K562 (cell line): ENCODE data around the gene EYA3. TPM values are rescaled to one million over a fixed set of nuclear protein-coding genes. Genes with fewer than 3 reads are reported as not detected.

Experiments used
- HIVEP1 ChIP-seq: fragments of 250-450 bp; sonication (Bioruptor Pico); IDR thresholded peaks from 2 replicates; pipeline ENCODE4 v1.4.0; 2020; ENCODE audit warnings: mild to moderate bottlenecking
- MTA2 ChIP-seq: fragments of 450-650 bp; IDR thresholded peaks from 2 replicates; pipeline ENCODE4 v1.6.1; 2016; ENCODE audit warnings: low read depth
- NBN ChIP-seq: fragments of 450-650 bp; IDR thresholded peaks from 2 replicates; pipeline ENCODE4 v1.6.1; 2016; ENCODE audit warnings: low read depth, mild to moderate bottlenecking
- NFRKB ChIP-seq: fragments of 450-650 bp; IDR thresholded peaks from 2 replicates; pipeline ENCODE4 v1.6.1; 2016; ENCODE audit warnings: low read depth
- RBM17 ChIP-seq: fragments of 200-400 bp; formaldehyde crosslinking; IDR thresholded peaks from 2 replicates; pipeline ENCODE4 v1.6.1; 2017; ENCODE audit warnings: low read depth, mild to moderate bottlenecking, low read length, borderline replicate concordance
- RBM39 ChIP-seq: fragments of 200-400 bp; formaldehyde crosslinking; optimal IDR thresholded peaks from 2 replicates; pipeline ENCODE3; 2018; ENCODE audit warnings: low read depth, low read length
- RCOR1 ChIP-seq, 2 experiments: IDR thresholded peaks; 2 replicates each; pipeline ENCODE4 v1.6.1; 2012; ENCODE audit warnings: low read depth in 2 of 2, low read length in 2 of 2, borderline replicate concordance in 1 of 2, improper control_type of control experiment in 1 of 2
- SAFB2 ChIP-seq: fragments of 200-400 bp; formaldehyde crosslinking; IDR thresholded peaks from 2 replicates; pipeline ENCODE4 v1.6.1; 2018; ENCODE audit warnings: borderline replicate concordance, low read length, low read depth, moderate library complexity; ENCODE audit not compliant: severe bottlenecking
- SIN3B ChIP-seq: fragments of 450-650 bp; IDR thresholded peaks from 2 replicates; pipeline ENCODE4 v1.6.1; 2017; ENCODE audit warnings: low read depth, mild to moderate bottlenecking, moderate library complexity
- ZBTB17 ChIP-seq: fragments of 450-650 bp; formaldehyde crosslinking; IDR thresholded peaks from 2 replicates; pipeline ENCODE4 v1.4.0; 2020; ENCODE audit warnings: mild to moderate bottlenecking
- polyA plus RNA-seq, 8 experiments: library from polyadenylated mRNA; depleted of rRNA in 4 of 8; stranded (reverse) in 5 of 8; unstranded in 3 of 8; fragments of >200 nt; fragmentation: Nextera tagmentation in 2 of 8; fragmentation: Illumina TruSeq in 1 of 8; extraction: Ambion mirVana in 2 of 8; extraction: Trizol in 1 of 8; gene quantifications; 2 replicates each; pipeline versions ENCODE4 v1.2.1 to v1.2.3, GENCODE V29; 2011 to 2014; ENCODE audit warnings: inconsistent platforms in 1 of 8, missing spikeins in 1 of 8
- total RNA-seq, 7 experiments: library from RNA; depleted of rRNA in 6 of 7; stranded (reverse); fragments of >200 nt in 6 of 7; fragmentation: Illumina TruSeq in 2 of 7; extraction: Trizol in 2 of 7; gene quantifications; 2 replicates each; pipeline versions ENCODE4 v1.2.1 to v1.2.3, GENCODE V29; 2011 to 2021; ENCODE audit warnings: low replicate concordance in 1 of 7
- TF ChIP-seq, protein P1 (sequence below): fragments of 450-650 bp; IDR thresholded peaks from 2 replicates; pipeline ENCODE4 v1.6.1; 2017; ENCODE audit warnings: antibody characterized with exemption
- TF ChIP-seq, protein P2 (sequence below), 2 experiments: fragments of 450-650 bp; IDR thresholded peaks; 2 replicates each; pipeline ENCODE4 v1.6.1; 2018; ENCODE audit warnings: mild to moderate bottlenecking in 2 of 2, low read depth in 1 of 2; ENCODE audit not compliant: partially characterized antibody in 2 of 2
- TF ChIP-seq, protein P3 (sequence below): IDR thresholded peaks from 3 replicates; pipeline ENCODE4 v1.6.1; 2011; ENCODE audit warnings: borderline replicate concordance, mild to moderate bottlenecking; ENCODE audit not compliant: insufficient read length, insufficient read depth
- TF ChIP-seq, protein P4 (sequence below): sonication (generic); formaldehyde crosslinking; IDR thresholded peaks from 2 replicates; pipeline ENCODE4 v1.8.1; 2023; ENCODE audit warnings: mild to moderate bottlenecking, missing genetic modification reagents, moderate library complexity
- TF ChIP-seq, protein P5 (sequence below): sonication (generic); IDR thresholded peaks from 2 replicates; pipeline ENCODE4 v1.6.1; 2016
- TF ChIP-seq, protein P6 (sequence below): IDR thresholded peaks from 2 replicates; pipeline ENCODE4 v1.6.1; 2012; ENCODE audit warnings: low read depth, low read length, improper control_type of control experiment, borderline replicate concordance

Gene EYA3
- total and polyA plus RNA-seq, 9 of the 15 experiments (the other 6 are each of a cell fraction or from before 2014, with no cell fraction given) = 21.7 to 64.0 (median 43.6) TPM

DNA sequence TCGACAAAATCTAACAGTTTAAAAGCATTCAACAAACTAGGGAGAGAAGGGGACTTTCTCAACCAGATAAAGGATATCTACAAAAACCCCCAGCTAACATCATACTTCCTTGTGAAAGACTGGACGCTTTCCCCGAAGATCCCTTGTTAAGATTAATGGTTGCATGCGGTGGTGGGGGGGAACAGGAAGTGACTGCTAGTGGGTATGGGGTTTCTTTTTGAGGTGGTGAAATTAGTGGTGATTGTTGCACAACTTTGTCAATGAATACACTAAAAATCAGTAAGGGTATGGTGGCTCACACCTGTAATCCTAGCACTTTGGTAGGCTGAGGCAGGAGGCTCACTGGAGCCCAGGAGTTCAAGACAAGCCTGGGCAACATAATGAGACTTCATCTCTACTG lies 26.9 kb upstream of the EYA3 start (continued):
- TF ChIP-seq ZBTB17 (CRISPR knock-in tag) = no peak
- TF ChIP-seq, protein P1, sequence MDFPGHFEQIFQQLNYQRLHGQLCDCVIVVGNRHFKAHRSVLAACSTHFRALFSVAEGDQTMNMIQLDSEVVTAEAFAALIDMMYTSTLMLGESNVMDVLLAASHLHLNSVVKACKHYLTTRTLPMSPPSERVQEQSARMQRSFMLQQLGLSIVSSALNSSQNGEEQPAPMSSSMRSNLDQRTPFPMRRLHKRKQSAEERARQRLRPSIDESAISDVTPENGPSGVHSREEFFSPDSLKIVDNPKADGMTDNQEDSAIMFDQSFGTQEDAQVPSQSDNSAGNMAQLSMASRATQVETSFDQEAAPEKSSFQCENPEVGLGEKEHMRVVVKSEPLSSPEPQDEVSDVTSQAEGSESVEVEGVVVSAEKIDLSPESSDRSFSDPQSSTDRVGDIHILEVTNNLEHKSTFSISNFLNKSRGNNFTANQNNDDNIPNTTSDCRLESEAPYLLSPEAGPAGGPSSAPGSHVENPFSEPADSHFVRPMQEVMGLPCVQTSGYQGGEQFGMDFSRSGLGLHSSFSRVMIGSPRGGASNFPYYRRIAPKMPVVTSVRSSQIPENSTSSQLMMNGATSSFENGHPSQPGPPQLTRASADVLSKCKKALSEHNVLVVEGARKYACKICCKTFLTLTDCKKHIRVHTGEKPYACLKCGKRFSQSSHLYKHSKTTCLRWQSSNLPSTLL = no peak
- peak; percentile 65 for TF ChIP-seq NFRKB
- TF ChIP-seq, protein P2, sequence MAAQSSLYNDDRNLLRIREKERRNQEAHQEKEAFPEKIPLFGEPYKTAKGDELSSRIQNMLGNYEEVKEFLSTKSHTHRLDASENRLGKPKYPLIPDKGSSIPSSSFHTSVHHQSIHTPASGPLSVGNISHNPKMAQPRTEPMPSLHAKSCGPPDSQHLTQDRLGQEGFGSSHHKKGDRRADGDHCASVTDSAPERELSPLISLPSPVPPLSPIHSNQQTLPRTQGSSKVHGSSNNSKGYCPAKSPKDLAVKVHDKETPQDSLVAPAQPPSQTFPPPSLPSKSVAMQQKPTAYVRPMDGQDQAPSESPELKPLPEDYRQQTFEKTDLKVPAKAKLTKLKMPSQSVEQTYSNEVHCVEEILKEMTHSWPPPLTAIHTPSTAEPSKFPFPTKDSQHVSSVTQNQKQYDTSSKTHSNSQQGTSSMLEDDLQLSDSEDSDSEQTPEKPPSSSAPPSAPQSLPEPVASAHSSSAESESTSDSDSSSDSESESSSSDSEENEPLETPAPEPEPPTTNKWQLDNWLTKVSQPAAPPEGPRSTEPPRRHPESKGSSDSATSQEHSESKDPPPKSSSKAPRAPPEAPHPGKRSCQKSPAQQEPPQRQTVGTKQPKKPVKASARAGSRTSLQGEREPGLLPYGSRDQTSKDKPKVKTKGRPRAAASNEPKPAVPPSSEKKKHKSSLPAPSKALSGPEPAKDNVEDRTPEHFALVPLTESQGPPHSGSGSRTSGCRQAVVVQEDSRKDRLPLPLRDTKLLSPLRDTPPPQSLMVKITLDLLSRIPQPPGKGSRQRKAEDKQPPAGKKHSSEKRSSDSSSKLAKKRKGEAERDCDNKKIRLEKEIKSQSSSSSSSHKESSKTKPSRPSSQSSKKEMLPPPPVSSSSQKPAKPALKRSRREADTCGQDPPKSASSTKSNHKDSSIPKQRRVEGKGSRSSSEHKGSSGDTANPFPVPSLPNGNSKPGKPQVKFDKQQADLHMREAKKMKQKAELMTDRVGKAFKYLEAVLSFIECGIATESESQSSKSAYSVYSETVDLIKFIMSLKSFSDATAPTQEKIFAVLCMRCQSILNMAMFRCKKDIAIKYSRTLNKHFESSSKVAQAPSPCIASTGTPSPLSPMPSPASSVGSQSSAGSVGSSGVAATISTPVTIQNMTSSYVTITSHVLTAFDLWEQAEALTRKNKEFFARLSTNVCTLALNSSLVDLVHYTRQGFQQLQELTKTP (IDR thresholded peaks at IDR 0.05; ENCODE audit: low read depth in 1 of 2, partially characterized antibody in 2 of 2) = peak in 1 of 2 experiments; percentile 69
- 0 out of 2 replicates have a peak, but pooled peaks have one; percentile 19 for TF ChIP-seq NBN
- TF ChIP-seq SIN3B = no peak
- no peak; the same call in 1 of the 2 replicates for TF ChIP-seq MTA2
- TF ChIP-seq RBM17 = no peak
- TF ChIP-seq RCOR1 (IDR thresholded peaks at IDR 0.05; ENCODE audit: borderline replicate concordance in 1 of 2, low read depth in 2 of 2, low read length in 2 of 2) = peak in 1 of 2 experiments; percentile 37; a peak in 1 of 4 replicates
- no peak for TF ChIP-seq RBM39
- TF ChIP-seq, protein P3, sequence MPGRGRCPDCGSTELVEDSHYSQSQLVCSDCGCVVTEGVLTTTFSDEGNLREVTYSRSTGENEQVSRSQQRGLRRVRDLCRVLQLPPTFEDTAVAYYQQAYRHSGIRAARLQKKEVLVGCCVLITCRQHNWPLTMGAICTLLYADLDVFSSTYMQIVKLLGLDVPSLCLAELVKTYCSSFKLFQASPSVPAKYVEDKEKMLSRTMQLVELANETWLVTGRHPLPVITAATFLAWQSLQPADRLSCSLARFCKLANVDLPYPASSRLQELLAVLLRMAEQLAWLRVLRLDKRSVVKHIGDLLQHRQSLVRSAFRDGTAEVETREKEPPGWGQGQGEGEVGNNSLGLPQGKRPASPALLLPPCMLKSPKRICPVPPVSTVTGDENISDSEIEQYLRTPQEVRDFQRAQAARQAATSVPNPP = no peak
- TF ChIP-seq, protein P4, sequence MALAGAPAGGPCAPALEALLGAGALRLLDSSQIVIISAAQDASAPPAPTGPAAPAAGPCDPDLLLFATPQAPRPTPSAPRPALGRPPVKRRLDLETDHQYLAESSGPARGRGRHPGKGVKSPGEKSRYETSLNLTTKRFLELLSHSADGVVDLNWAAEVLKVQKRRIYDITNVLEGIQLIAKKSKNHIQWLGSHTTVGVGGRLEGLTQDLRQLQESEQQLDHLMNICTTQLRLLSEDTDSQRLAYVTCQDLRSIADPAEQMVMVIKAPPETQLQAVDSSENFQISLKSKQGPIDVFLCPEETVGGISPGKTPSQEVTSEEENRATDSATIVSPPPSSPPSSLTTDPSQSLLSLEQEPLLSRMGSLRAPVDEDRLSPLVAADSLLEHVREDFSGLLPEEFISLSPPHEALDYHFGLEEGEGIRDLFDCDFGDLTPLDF (CRISPR knock-in tag) = no peak
- TF ChIP-seq, protein P5, sequence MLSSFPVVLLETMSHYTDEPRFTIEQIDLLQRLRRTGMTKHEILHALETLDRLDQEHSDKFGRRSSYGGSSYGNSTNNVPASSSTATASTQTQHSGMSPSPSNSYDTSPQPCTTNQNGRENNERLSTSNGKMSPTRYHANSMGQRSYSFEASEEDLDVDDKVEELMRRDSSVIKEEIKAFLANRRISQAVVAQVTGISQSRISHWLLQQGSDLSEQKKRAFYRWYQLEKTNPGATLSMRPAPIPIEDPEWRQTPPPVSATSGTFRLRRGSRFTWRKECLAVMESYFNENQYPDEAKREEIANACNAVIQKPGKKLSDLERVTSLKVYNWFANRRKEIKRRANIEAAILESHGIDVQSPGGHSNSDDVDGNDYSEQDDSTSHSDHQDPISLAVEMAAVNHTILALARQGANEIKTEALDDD = peak; percentile 81
- TF ChIP-seq HIVEP1 (CRISPR knock-in tag) = no peak
- no peak for TF ChIP-seq SAFB2
- TF ChIP-seq, protein P6, sequence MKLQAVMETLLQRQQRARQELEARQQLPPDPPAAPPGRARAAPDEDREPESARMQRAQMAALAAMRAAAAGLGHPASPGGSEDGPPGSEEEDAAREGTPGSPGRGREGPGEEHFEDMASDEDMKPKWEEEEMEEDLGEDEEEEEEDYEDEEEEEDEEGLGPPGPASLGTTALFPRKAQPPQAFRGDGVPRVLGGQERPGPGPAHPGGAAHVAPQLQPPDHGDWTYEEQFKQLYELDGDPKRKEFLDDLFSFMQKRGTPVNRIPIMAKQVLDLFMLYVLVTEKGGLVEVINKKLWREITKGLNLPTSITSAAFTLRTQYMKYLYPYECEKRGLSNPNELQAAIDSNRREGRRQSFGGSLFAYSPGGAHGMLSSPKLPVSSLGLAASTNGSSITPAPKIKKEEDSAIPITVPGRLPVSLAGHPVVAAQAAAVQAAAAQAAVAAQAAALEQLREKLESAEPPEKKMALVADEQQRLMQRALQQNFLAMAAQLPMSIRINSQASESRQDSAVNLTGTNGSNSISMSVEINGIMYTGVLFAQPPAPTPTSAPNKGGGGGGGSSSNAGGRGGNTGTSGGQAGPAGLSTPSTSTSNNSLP = no peak
